Thyroid gland (tissue), 4 donors: ENCODE results near the gene CYP51A1.

Experiments used
- CTCF ChIP-seq, 6 experiments: fragments of 200-600 bp in 3 of 6; fragments of 450-650 bp in 3 of 6; sonication (generic) in 3 of 6; IDR thresholded peaks; one replicate each; pipeline ENCODE4 v1.5.1; 2016 to 2019; ENCODE audit warnings: antibody characterized with exemption in 6 of 6, mild to moderate bottlenecking in 2 of 6, inconsistent platforms in 1 of 6, moderate library complexity in 1 of 6
- POLR2A ChIP-seq, 2 donors: fragments of 450-650 bp; IDR thresholded peaks; one replicate each; pipeline ENCODE4 v1.6.1; 2017; ENCODE audit warnings: antibody characterized with exemption in 2 of 2, mild to moderate bottlenecking in 2 of 2, moderate library complexity in 1 of 2

GRCh38 chr7:92177362-92177761 is 43.1 kb upstream of the CYP51A1 start:
- TF ChIP-seq CTCF (IDR thresholded peaks at IDR 0.05), result no peak
- no peak for TF ChIP-seq POLR2A (IDR thresholded peaks at IDR 0.05)
